Transverse colon (tissue), 4 donors: Measurements from ENCODE around the gene ALKBH3.

Experiments used
- CTCF ChIP-seq, 5 experiments: fragments of 200-600 bp in 3 of 5; fragments of 450-650 bp in 2 of 5; sonication (generic) in 3 of 5; IDR thresholded peaks; 1 replicate in 2 of 5; 2 replicates in 3 of 5; pipeline ENCODE4 v1.5.1; 2016 to 2017; ENCODE audit warnings: antibody characterized with exemption in 5 of 5, inconsistent platforms in 3 of 5, mild to moderate bottlenecking in 2 of 5, moderate library complexity in 1 of 5
- EP300 ChIP-seq: sonication (generic); formaldehyde crosslinking; IDR thresholded peaks from one replicate; pipeline ENCODE4 v1.6.1; 2017; ENCODE audit warnings: antibody characterized with exemption, low read depth
- POLR2A ChIP-seq: fragments of 450-650 bp; IDR thresholded peaks from one replicate; pipeline ENCODE4 v1.6.1; 2016; ENCODE audit warnings: antibody characterized with exemption, mild to moderate bottlenecking, moderate library complexity
- POLR2AphosphoS5 ChIP-seq, 3 donors: sonication (generic); formaldehyde crosslinking; IDR thresholded peaks; one replicate each; pipeline ENCODE4 v1.6.1; 2016; ENCODE audit warnings: antibody characterized with exemption in 3 of 3

DNA sequence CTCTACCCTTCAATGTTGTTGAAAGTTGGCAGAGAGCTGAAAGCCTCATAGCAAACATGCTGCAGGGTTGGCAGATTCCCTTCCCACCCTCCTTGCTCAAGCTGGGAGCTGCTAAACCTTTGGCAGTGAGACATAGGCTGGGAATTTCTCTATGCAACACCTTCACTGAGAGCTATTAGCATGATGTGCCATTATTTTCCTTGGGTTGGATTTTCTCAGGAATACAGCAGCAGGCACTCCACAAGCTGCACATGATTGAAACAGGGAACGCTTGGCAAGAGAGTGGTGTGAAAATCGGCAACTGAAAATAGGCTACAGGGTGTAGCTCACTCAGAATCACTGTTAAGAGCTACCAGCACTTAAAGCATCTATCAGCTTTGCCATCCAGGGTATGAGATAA is 9.6 kb upstream of the ALKBH3 start:
- TF ChIP-seq CTCF (IDR thresholded peaks at IDR 0.05): no peak
- TF ChIP-seq POLR2A: no peak
- TF ChIP-seq EP300: no peak
- TF ChIP-seq POLR2AphosphoS5 (IDR thresholded peaks at IDR 0.05): no peak
